Measurements from ENCODE around the gene HNRNPH1.

Gene HNRNPH1

DNA sequence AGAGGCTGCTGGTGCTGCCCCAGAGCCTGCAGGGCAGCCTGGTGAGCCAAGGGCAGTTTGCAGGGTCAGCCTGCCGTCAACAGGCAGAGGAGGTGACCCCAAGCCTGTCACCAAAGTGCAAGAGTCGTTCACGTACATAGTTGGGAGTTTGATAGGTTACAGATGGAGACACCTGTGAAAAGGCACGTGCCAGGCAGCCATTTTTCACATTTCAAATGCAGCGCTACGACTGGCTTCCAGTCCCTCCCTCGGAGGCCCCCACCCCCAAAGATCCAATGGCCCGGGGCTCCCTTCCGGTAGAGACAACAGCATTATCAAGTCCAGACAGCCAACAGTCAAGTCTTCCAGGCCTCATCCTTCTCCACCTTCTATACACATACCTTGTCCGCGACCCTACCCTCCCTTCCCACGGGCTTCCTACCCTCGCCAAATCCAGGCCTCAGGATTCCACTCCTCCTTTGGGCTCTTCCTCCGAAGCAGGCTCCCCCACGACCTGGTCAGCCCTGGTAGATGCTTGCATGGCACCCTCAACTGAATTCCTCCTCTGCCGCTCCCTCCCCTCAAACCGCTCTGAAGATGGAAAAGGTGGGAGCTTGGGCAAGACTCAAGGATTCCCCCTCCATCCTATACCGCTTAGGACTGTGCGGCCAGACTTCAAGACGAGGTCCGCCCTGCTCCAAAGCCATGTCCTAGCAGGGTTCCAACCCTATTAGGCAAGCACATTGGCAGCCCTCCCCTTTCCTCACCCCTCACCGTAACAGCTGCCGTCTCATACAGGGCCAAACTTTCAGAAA lies 13.2 kb downstream of the HNRNPH1 start:
- H3K27me3 ChIP-seq (ENCODE audit: insufficient read depth, low read length) = no peaks in the 10 kb centered on the region
- no peak overlapping the region for H3K4me2 ChIP-seq (ENCODE audit: low read length)
- no peaks in the 10 kb centered on the region for H3K9me2 ChIP-seq (ENCODE audit: low read depth, low read length)
- H2AFZ ChIP-seq (ENCODE audit: low read length) = no peak overlapping the region
- H3K4me3 ChIP-seq (ENCODE audit: low read depth, low read length, poor library complexity, severe bottlenecking) = no peak overlapping the region
- H3K9ac ChIP-seq (ENCODE audit: low read length) = no peak overlapping the region
- TF ChIP-seq CTCF (IDR thresholded peaks at IDR 0.05; ENCODE audit: low read length) = no peak
- no peak for TF ChIP-seq EZH2 (IDR thresholded peaks at IDR 0.05; ENCODE audit: borderline replicate concordance, low read length)
- H3K36me3 ChIP-seq (ENCODE audit: insufficient read depth, low read length) = peaks cover 90% of the 10 kb centered on the region
- H3K4me1 ChIP-seq (ENCODE audit: insufficient read depth, low read length, severe bottlenecking) = no peaks in the 10 kb centered on the region
- no peaks in the 10 kb centered on the region for H3K79me2 ChIP-seq (ENCODE audit: insufficient read depth, low read length)
- no peaks in the 10 kb centered on the region for H3K9me3 ChIP-seq (ENCODE audit: low read length)
- 0 out of 2 replicates have a peak, but pooled peaks cover 3% of the 10 kb centered on the region for H4K20me1 ChIP-seq (ENCODE audit: insufficient read depth, low read length)
- H3F3A ChIP-seq (ENCODE audit: insufficient read depth, low read length) = peaks cover 26% of the 10 kb centered on the region
- no peak overlapping the region for H3K27ac ChIP-seq (ENCODE audit: low read depth, low read length, poor library complexity, severe bottlenecking)

DNA sequence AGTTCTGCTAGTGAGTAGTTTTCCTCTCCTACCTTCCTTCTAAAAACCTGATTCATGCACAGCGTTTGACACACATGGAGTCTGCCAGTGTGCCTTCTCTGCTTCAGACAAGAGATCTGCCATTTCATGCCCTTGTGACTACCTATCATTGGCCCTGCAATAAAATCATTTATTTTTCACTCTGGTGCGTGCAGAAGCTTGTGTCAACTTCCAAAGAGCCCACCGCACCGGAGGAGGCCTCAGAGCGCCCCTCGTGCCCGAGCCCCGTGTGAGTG lies 13.7 kb downstream of the HNRNPH1 start:
- H3K79me2 ChIP-seq (ENCODE audit: insufficient read depth, low read length) = no peaks in the 10 kb centered on the region
- no peak overlapping the region for H3K9ac ChIP-seq (ENCODE audit: low read length)
- no peaks in the 10 kb centered on the region for H3K4me1 ChIP-seq (ENCODE audit: insufficient read depth, low read length, severe bottlenecking)
- no peak overlapping the region for H3K4me2 ChIP-seq (ENCODE audit: low read length)
- no peak overlapping the region for H2AFZ ChIP-seq (ENCODE audit: low read length)
- H3K9me2 ChIP-seq (ENCODE audit: low read depth, low read length) = no peaks in the 10 kb centered on the region
- H3K4me3 ChIP-seq (ENCODE audit: low read depth, low read length, poor library complexity, severe bottlenecking) = no peak overlapping the region
- no peak overlapping the region for H3K27ac ChIP-seq (ENCODE audit: low read depth, low read length, poor library complexity, severe bottlenecking)
- H4K20me1 ChIP-seq (ENCODE audit: insufficient read depth, low read length) = 0 out of 2 replicates have a peak, but pooled peaks cover under 1% of the 10 kb centered on the region
- H3K36me3 ChIP-seq (ENCODE audit: insufficient read depth, low read length) = peaks cover 85% of the 10 kb centered on the region
- H3F3A ChIP-seq (ENCODE audit: insufficient read depth, low read length) = peaks cover 24% of the 10 kb centered on the region
- H3K27me3 ChIP-seq (ENCODE audit: insufficient read depth, low read length) = no peaks in the 10 kb centered on the region
- no peak for TF ChIP-seq CTCF (IDR thresholded peaks at IDR 0.05; ENCODE audit: low read length)
- no peak for TF ChIP-seq EZH2 (IDR thresholded peaks at IDR 0.05; ENCODE audit: borderline replicate concordance, low read length)
- H3K9me3 ChIP-seq (ENCODE audit: low read length) = no peaks in the 10 kb centered on the region

DNA sequence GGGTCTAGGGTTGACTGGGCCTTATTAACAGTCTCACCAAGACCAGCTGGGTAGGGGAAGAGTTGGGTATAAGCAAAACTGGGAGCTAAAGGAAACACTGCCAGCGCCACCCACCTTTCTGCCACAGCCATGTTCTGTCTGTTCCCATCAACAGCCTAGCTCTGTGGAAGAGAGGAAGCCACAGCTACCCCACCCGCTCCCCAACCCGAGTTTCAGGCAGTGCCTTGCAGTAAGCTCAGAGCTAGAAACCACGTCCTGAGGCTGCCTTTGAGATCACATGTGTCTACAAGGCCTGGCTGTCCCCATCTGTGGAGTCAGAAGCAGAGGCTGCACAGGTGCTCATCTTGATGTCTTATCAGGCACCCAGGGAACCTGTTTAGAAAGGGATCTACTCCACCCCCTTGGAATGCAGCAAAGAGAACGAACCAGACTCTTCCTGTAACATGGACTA lies 15.3 kb downstream of the HNRNPH1 start:
- no peak overlapping the region for H3K4me2 ChIP-seq (ENCODE audit: low read length)
- peak overlapping the region; percentile 58 for H3K27ac ChIP-seq (ENCODE audit: low read depth, low read length, poor library complexity, severe bottlenecking)
- H3K4me3 ChIP-seq (ENCODE audit: low read depth, low read length, poor library complexity, severe bottlenecking) = no peak overlapping the region
- no peak for TF ChIP-seq CTCF (IDR thresholded peaks at IDR 0.05; ENCODE audit: low read length)
- TF ChIP-seq EZH2 (IDR thresholded peaks at IDR 0.05; ENCODE audit: borderline replicate concordance, low read length) = no peak
- H4K20me1 ChIP-seq (ENCODE audit: insufficient read depth, low read length) = no peaks in the 10 kb centered on the region
- no peaks in the 10 kb centered on the region for H3K9me3 ChIP-seq (ENCODE audit: low read length)
- H3F3A ChIP-seq (ENCODE audit: insufficient read depth, low read length) = peaks cover 12% of the 10 kb centered on the region
- no peaks in the 10 kb centered on the region for H3K27me3 ChIP-seq (ENCODE audit: insufficient read depth, low read length)
- H2AFZ ChIP-seq (ENCODE audit: low read length) = no peak overlapping the region
- H3K9me2 ChIP-seq (ENCODE audit: low read depth, low read length) = no peaks in the 10 kb centered on the region
- no peak overlapping the region for H3K9ac ChIP-seq (ENCODE audit: low read length)
- peaks cover 76% of the 10 kb centered on the region for H3K36me3 ChIP-seq (ENCODE audit: insufficient read depth, low read length)
- H3K79me2 ChIP-seq (ENCODE audit: insufficient read depth, low read length) = no peaks in the 10 kb centered on the region
- H3K4me1 ChIP-seq (ENCODE audit: insufficient read depth, low read length, severe bottlenecking) = no peaks in the 10 kb centered on the region

Data from OCI-LY1 (cell line).